Upper lobe of right lung (tissue), 1 donor: ENCODE results near the gene IMMP2L. TPM values are rescaled to one million over a fixed set of nuclear protein-coding genes. Genes with fewer than 3 reads are reported as not detected.

Source experiments
- ATAC-seq: fragments of 200-7000 bp; cut with Tn5 transposase; one replicate; pipeline ENCODE4 v1.9.1; 2020; ENCODE audit warnings: mild to moderate bottlenecking, moderate library complexity
- DNase-seq: peaks from one replicate; pipeline ENCODE4 v3.0.0-alpha.2; 2020
- H3K27ac ChIP-seq: fragments of 200-600 bp; one replicate; pipeline ENCODE4 v1.8.0; 2022
- H3K27me3 ChIP-seq: fragments of 200-600 bp; one replicate; pipeline ENCODE4 v1.8.0; 2022; ENCODE audit warnings: mild to moderate bottlenecking
- H3K36me3 ChIP-seq: fragments of 200-600 bp; one replicate; pipeline ENCODE4 v1.8.0; 2022
- H3K4me1 ChIP-seq: fragments of 200-600 bp; one replicate; pipeline ENCODE4 v1.8.0; 2022
- H3K4me3 ChIP-seq: fragments of 200-600 bp; one replicate; pipeline ENCODE4 v1.8.0; 2022; ENCODE audit warnings: mild to moderate bottlenecking
- H3K9me3 ChIP-seq: fragments of 200-600 bp; one replicate; pipeline ENCODE4 v1.8.0; 2022
- CTCF ChIP-seq: fragments of 200-600 bp; IDR thresholded peaks from one replicate; pipeline ENCODE4 v1.8.0; 2022; ENCODE audit warnings: antibody characterized with exemption
- intact Hi-C: fragments of 100-400 bp; cut with DNase I; formaldehyde crosslinking; loops from one replicate; pipeline ENCODE4 v1.11.0; 2022
- total RNA-seq: library from RNA; stranded (reverse); fragmentation: NEBNext Ultra II Directional; extraction: Animal tissue kit (Norgen Biotek cat#: 25700); gene quantifications from one replicate; pipeline ENCODE4 v1.2.1, GENCODE V29; 2021
- donor health status: DM: no; HTN: yes; CAD: no; lungs with severe emphysema.

Gene IMMP2L
- total RNA-seq, 1 donor from 2014 or later: 22.0 TPM

DNA sequence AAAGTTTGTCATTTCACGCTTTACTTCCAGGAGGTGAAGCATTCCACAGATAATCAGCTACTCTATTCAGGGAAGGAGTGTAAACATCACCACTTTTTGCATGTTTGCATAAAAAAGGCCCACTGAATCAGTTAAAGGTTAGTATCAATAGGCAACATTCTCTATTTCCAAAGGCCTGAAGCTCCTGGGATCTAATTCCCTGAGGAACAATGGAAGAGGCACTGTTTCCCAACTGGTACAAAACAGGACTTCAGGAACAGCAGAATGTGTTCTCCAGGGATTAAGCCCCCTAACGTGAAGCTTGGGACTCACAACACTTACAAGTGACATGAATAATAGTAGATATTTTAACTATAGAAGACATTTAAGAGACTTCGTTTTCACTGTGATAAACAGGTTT, 465.3 kb downstream of the IMMP2L start:
- ATAC-seq (no peak), DNase-seq (no peak)
- Histone ChIP-seq H3K9me3 (no peaks in the 10 kb centered on the region), H3K4me3 (no peak overlapping the region), H3K36me3 (no peaks in the 10 kb centered on the region), H3K27ac (no peak overlapping the region), H3K4me1 (no peaks in the 10 kb centered on the region), H3K27me3 (no peaks in the 10 kb centered on the region)
- intact Hi-C loops: no loop called here
- TF ChIP-seq CTCF: no peak

DNA sequence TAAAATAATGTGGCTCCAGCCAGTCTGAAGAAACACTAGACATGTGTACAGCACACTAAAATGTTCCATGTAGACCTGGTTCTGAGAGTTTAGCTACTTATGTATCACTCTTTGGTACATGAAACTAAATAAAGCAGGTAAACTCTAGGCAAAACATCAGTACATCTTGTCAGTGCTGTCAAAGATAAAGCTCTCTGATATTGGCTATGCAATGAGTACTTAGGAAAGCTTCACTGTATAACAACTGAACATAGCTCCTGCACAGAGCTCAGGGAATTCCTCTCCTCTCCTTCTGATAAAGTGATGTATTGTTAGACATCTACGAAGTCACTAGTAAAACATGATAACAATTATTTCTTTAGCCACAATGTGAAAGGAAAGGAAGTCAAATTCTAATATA, 467.9 kb downstream of the IMMP2L start:
- Histone ChIP-seq H3K27ac (no peak overlapping the region), H3K9me3 (no peaks in the 10 kb centered on the region), H3K4me3 (peak overlapping the region; percentile 42), H3K36me3 (no peaks in the 10 kb centered on the region), H3K4me1 (no peaks in the 10 kb centered on the region), H3K27me3 (no peaks in the 10 kb centered on the region)
- intact Hi-C loops: no loop called here
- no peak for ATAC-seq
- no peak for DNase-seq
- TF ChIP-seq CTCF: no peak

DNA sequence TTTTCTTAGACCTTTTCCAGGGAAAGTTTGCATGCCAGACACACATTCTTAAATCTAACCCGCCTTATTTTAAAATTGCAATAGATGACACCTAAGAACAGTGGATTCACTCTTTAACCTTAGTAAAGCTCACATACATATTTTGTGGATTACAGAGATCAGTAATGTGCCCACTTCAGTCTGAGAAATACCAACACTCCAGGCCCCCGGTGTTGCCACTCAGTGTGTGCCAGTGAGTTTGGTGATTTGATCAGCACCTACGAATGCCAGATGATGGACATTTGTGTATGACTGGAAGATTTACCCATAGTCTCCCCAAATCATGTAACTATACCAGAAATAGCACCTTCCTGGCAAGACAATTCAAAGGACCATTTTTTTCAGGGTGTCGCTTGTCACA, 468.8 kb downstream of the IMMP2L start:
- Histone ChIP-seq H3K36me3 (no peaks in the 10 kb centered on the region), H3K4me3 (peak overlapping the region; percentile 42), H3K4me1 (no peaks in the 10 kb centered on the region), H3K27me3 (no peaks in the 10 kb centered on the region), H3K27ac (no peak overlapping the region), H3K9me3 (no peaks in the 10 kb centered on the region)
- intact Hi-C loops: no loop called here
- no peak for TF ChIP-seq CTCF
- ATAC-seq (no peak), DNase-seq (no peak)

- H3K36me3 ChIP-seq: no peaks in the 10 kb centered on the region
- no peaks in the 10 kb centered on the region for H3K4me1 ChIP-seq
- no peaks in the 10 kb centered on the region for H3K27me3 ChIP-seq
- H3K9me3 ChIP-seq: no peaks in the 10 kb centered on the region
- ATAC-seq: no peak
- no peak for DNase-seq
- no peak for TF ChIP-seq CTCF
- peak overlapping the region; percentile 42 for H3K4me3 ChIP-seq
- intact Hi-C loops: no loop called here
- H3K27ac ChIP-seq: no peak overlapping the region
Observed at GRCh38 chr7:111092406-111093236, 469.7 kb downstream of the IMMP2L start.

GRCh38 chr7:111091593-111092358, 470.5 kb downstream of the IMMP2L start:
- DNase-seq (no peak), ATAC-seq (no peak)
- no peak for TF ChIP-seq CTCF
- no peaks in the 10 kb centered on the region for H3K27me3 ChIP-seq
- H3K27ac ChIP-seq: peak overlapping the region; percentile 28
- no peaks in the 10 kb centered on the region for H3K4me1 ChIP-seq
- H3K36me3 ChIP-seq: no peaks in the 10 kb centered on the region
- intact Hi-C loops: no loop called here
- H3K4me3 ChIP-seq: peak overlapping the region; percentile 42
- no peaks in the 10 kb centered on the region for H3K9me3 ChIP-seq
